ENCODE data around the gene PIKFYVE.

GRCh38 chr2:208266936-208267335 lies 881 bp downstream of the PIKFYVE start:
- TF ChIP-seq TAF1 (IDR thresholded peaks at IDR 0.05; ENCODE audit: borderline replicate concordance, low read depth, low read length) (no peak), POLR2A (IDR thresholded peaks at IDR 0.05; ENCODE audit: low read depth, low read length) (no peak)
